ENCODE results near the gene BLOC1S2. TPM values are rescaled to one million over a fixed set of nuclear protein-coding genes. Genes with fewer than 3 reads are reported as not detected.

BLOC1S2 gene
- total RNA-seq, 1 experiment from 2014 or later = 69.8 TPM

GRCh38 chr10:100253041-100253440, 33.4 kb downstream of the BLOC1S2 start:
- no peak overlapping the region for H2BK120ac ChIP-seq (ENCODE audit: low read depth, low read length, poor library complexity, severe bottlenecking)
- no peaks in the 10 kb centered on the region for H3K79me1 ChIP-seq (ENCODE audit: insufficient read depth, low read depth, low read length, poor library complexity, severe bottlenecking)
- no peaks in the 10 kb centered on the region for H3K79me2 ChIP-seq (ENCODE audit: insufficient read depth, low read length)
- no peak for TF ChIP-seq CTCF (conservative IDR thresholded peaks at IDR 0.05)
- no peak overlapping the region for H2BK15ac ChIP-seq (ENCODE audit: low read depth, low read length)
- no peak overlapping the region for H3K27ac Mint-ChIP-seq
- H2AFZ ChIP-seq (ENCODE audit: low read length) = no peak overlapping the region
- H3K9me3 ChIP-seq (ENCODE audit: control insufficient read depth, low read depth, low read length) = no peaks in the 10 kb centered on the region
- H3T11ph ChIP-seq (ENCODE audit: low read length) = no peak overlapping the region
- H3K27ac ChIP-seq (ENCODE audit: insufficient read length, low read depth, low read length) = no peak overlapping the region
- H3K4me3 Mint-ChIP-seq = no peak overlapping the region
- H3K18ac ChIP-seq (ENCODE audit: insufficient read length, low read depth, low read length) = no peak overlapping the region
- H3K4me1 ChIP-seq (ENCODE audit: insufficient read depth, low read length) = no peaks in the 10 kb centered on the region
- no peak overlapping the region for H4K91ac ChIP-seq (ENCODE audit: insufficient read length, low read depth, low read length)
- H3K4me2 ChIP-seq (ENCODE audit: insufficient read depth, insufficient read length, low read length) = no peak overlapping the region
- no peak overlapping the region for H2AK5ac ChIP-seq (ENCODE audit: insufficient read length, low read length)
- H3K4me1 Mint-ChIP-seq = no peaks in the 10 kb centered on the region
- H4K8ac ChIP-seq (replicated peaks; ENCODE audit: insufficient read length, low read depth, low read length) = no peak overlapping the region
- H2BK12ac ChIP-seq (ENCODE audit: insufficient read length, low read depth, low read length) = no peak overlapping the region
- H3K9me3 Mint-ChIP-seq = no peaks in the 10 kb centered on the region
- peaks cover 25 to 77% (median 65%) of the 10 kb centered on the region in 3 experiments; a peak in 5 of 7 replicates for H3K36me3 Mint-ChIP-seq (ENCODE audit: insufficient read depth in 1 of 3, low read depth in 3 of 3)
- H4K20me1 ChIP-seq (ENCODE audit: control insufficient read depth, insufficient read depth, insufficient read length) = no peaks in the 10 kb centered on the region
- no peaks in the 10 kb centered on the region for H3K27me3 Mint-ChIP-seq (ENCODE audit: low read depth)
- no peak overlapping the region for H3K56ac ChIP-seq (ENCODE audit: insufficient read length, low read depth, low read length)
- H3K4ac ChIP-seq (ENCODE audit: low read depth, low read length) = no peak overlapping the region
- H3K23me2 ChIP-seq (ENCODE audit: insufficient read length, low read depth, low read length, poor library complexity, severe bottlenecking) = no peaks in the 10 kb centered on the region
- no peak overlapping the region for H3K9ac ChIP-seq (ENCODE audit: extremely low read depth, insufficient read length, low read length)
- H2BK5ac ChIP-seq (ENCODE audit: insufficient read length, low read length) = no peak overlapping the region
- H3K27me3 ChIP-seq (ENCODE audit: insufficient read depth, low read length) = no peaks in the 10 kb centered on the region
- H4K5ac ChIP-seq (ENCODE audit: insufficient read length, low read depth, low read length) = no peak overlapping the region
- H2BK20ac ChIP-seq (ENCODE audit: low read depth, low read length, poor library complexity, severe bottlenecking) = no peak overlapping the region
- H3K14ac ChIP-seq (ENCODE audit: insufficient read depth, low read length) = no peak overlapping the region
- H3K23ac ChIP-seq (ENCODE audit: insufficient read length, low read depth, low read length) = no peak overlapping the region
- no peak for DNase-seq
- WGBS (ENCODE audit: extremely low coverage, insufficient read length, low lambda C conversion rate) = no CpG with 5 or more reads among the region's 5 CpGs

Measured in H9 (cell line).